Spleen (tissue), 11 donors: ENCODE results near the gene NFIX. TPM values are rescaled to one million over a fixed set of nuclear protein-coding genes. Genes with fewer than 3 reads are reported as not detected.
A peak's percentile ranks its signal among the peaks of the same experiment; 100 is the strongest.

Experiments used
- DNase-seq: peaks from one replicate; pipeline ENCODE4 v3.0.0-alpha.2; 2020
- H3K27ac ChIP-seq, 8 donors: fragments of 200-600 bp; sonication (generic) in 7 of 8; 1 replicate in 4 of 8; 2 replicates in 4 of 8; pipeline versions ENCODE4 v1.5.0 to v1.8.0; 2016 to 2021; ENCODE audit warnings: inconsistent platforms in 4 of 8, mild to moderate bottlenecking in 4 of 8, moderate library complexity in 1 of 8
- H3K27me3 ChIP-seq, 7 donors: fragments of 200-600 bp; sonication (generic) in 6 of 7; replicated peaks in 1 of 7; 1 replicate in 4 of 7; 2 replicates in 3 of 7; pipeline versions ENCODE4 v1.5.0 to v1.8.0; 2016 to 2021; ENCODE audit warnings: inconsistent platforms in 3 of 7, mild to moderate bottlenecking in 1 of 7
- H3K36me3 ChIP-seq, 6 donors: fragments of 200-600 bp; sonication (generic) in 5 of 6; 1 replicate in 4 of 6; 2 replicates in 2 of 6; pipeline versions ENCODE4 v1.5.0 to v1.8.0; 2016 to 2021; ENCODE audit warnings: inconsistent platforms in 2 of 6
- H3K4me1 ChIP-seq, 6 donors: fragments of 200-600 bp; sonication (generic) in 5 of 6; 1 replicate in 3 of 6; 2 replicates in 3 of 6; pipeline versions ENCODE4 v1.5.0 to v1.8.0; 2016 to 2021; ENCODE audit warnings: inconsistent platforms in 3 of 6
- H3K4me3 ChIP-seq, 8 donors: fragments of 200-600 bp; sonication (generic) in 7 of 8; 1 replicate in 4 of 8; 2 replicates in 4 of 8; pipeline versions ENCODE4 v1.5.0 to v1.8.0; 2016 to 2021; ENCODE audit warnings: inconsistent platforms in 4 of 8, mild to moderate bottlenecking in 4 of 8, moderate library complexity in 2 of 8
- H3K9me3 ChIP-seq, 8 donors: fragments of 200-600 bp; sonication (generic) in 7 of 8; 1 replicate in 4 of 8; 2 replicates in 4 of 8; pipeline versions ENCODE4 v1.5.0 to v1.8.0; 2016 to 2021; ENCODE audit warnings: inconsistent platforms in 4 of 8
- POLR2A ChIP-seq, 3 donors: fragments of 450-650 bp; IDR thresholded peaks; one replicate each; pipeline ENCODE4 v1.5.1; 2017; ENCODE audit warnings: antibody characterized with exemption in 3 of 3, mild to moderate bottlenecking in 1 of 3
- POLR2AphosphoS5 ChIP-seq, 3 donors: sonication (generic); formaldehyde crosslinking; IDR thresholded peaks; one replicate each; pipeline ENCODE4 v1.5.1; 2017; ENCODE audit warnings: antibody characterized with exemption in 3 of 3
- WGBS, 5 donors: extraction: QIAGEN DNeasy Blood & Tissue Kit in 3 of 5; methylation state at CpG; one replicate each; pipeline versions ENCODE4 v1.1.5 to v1.1.7; 2013 to 2018; 5-methylcytosine and 5-hydroxymethylcytosine counted together
- intact Hi-C: fragments of 100-400 bp; cut with DNase I; formaldehyde crosslinking; loops from one replicate; pipeline ENCODE4 v1.15.0; 2023; ENCODE audit warnings: low total_unique reads
- polyA plus RNA-seq, 3 donors: library from polyadenylated mRNA; stranded (reverse); fragments of 200-250 nt; gene quantifications; one replicate each; pipeline ENCODE4 v1.2.1, GENCODE V29; 2013
- total RNA-seq, 7 donors: library from RNA; depleted of rRNA in 3 of 7; stranded (reverse); fragments of >200 nt in 3 of 7; fragmentation: NEBNext Ultra II Directional in 4 of 7; extraction: Animal tissue kit (Norgen Biotek cat#: 25700) in 4 of 7; gene quantifications; one replicate each; pipeline versions ENCODE4 v1.1.0 to v1.2.1, GENCODE V29; 2016 to 2021
- TF ChIP-seq, protein P1 (sequence below), 11 experiments: fragments of 200-600 bp in 7 of 11; fragments of 450-650 bp in 4 of 11; sonication (generic) in 4 of 11; IDR thresholded peaks in 8 of 11; conservative IDR thresholded peaks in 3 of 11; 1 replicate in 7 of 11; 2 replicates in 4 of 11; pipeline versions ENCODE4 v1.4.0 to v1.8.0; 2016 to 2021; ENCODE audit warnings: antibody characterized with exemption in 11 of 11, inconsistent platforms in 4 of 11, mild to moderate bottlenecking in 1 of 11
- donor health status: healthy with polysubstance abuse.
- donor health status: DM: no; HTN: no; CAD: no; lungs with moderate emphysema.
- donor health status: DM: no; HTN: no; CAD: no.
- donor health status: Bipolar disorder and iron deficiency.
- donor health status: healthy.
- donor health status: DM: no; HTN: no; CAD: no.
- donor health status: DM: yes; HTN: yes; CAD: no.

Gene NFIX
- total and polyA plus RNA-seq, 10 donors: 1.1 to 41.4 (median 17.5) TPM

DNA sequence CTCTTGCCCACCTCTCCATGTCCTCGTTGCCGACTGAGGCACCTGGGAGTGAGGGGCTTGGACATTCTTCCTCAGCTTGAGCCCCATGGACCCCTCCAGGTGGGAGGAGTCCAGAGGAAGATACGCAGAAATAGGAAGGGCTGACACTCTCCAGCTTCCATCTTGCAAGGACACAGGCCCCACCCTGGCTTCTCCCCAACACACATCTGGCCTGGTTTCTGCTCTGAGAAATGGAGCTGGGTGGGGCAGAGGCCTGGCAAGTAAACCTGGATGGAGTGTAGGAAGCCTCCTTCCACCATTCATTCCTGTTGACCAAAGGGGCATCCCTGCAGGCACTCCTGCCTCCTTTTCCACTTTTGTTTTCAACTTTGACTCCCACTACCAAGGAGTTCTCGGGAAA, 50.5 kb downstream of the NFIX start:
- TF ChIP-seq POLR2AphosphoS5 (IDR thresholded peaks at IDR 0.05) (no peak), POLR2A (IDR thresholded peaks at IDR 0.05) (no peak)
- TF ChIP-seq, protein P1, sequence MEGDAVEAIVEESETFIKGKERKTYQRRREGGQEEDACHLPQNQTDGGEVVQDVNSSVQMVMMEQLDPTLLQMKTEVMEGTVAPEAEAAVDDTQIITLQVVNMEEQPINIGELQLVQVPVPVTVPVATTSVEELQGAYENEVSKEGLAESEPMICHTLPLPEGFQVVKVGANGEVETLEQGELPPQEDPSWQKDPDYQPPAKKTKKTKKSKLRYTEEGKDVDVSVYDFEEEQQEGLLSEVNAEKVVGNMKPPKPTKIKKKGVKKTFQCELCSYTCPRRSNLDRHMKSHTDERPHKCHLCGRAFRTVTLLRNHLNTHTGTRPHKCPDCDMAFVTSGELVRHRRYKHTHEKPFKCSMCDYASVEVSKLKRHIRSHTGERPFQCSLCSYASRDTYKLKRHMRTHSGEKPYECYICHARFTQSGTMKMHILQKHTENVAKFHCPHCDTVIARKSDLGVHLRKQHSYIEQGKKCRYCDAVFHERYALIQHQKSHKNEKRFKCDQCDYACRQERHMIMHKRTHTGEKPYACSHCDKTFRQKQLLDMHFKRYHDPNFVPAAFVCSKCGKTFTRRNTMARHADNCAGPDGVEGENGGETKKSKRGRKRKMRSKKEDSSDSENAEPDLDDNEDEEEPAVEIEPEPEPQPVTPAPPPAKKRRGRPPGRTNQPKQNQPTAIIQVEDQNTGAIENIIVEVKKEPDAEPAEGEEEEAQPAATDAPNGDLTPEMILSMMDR (IDR thresholded peaks at IDR 0.05 in 8 of 11, conservative IDR thresholded peaks at IDR 0.05 in 3 of 11): no peak
- peaks cover 0 to 7% (median 0%) of the 10 kb centered on the region in 7 donors for H3K27me3 ChIP-seq
- WGBS, 5 donors: 85 to 92% (median 87%) methylated on average over 4 of the region's 4 CpGs
- peak overlapping the region in 1 of 8 donors; percentile 24 for H3K27ac ChIP-seq
- no peak overlapping the region for H3K4me3 ChIP-seq
- DNase-seq: no peak
- H3K9me3 ChIP-seq: no peaks in the 10 kb centered on the region
- H3K36me3 ChIP-seq: no peaks in the 10 kb centered on the region
- peaks cover 8 to 35% (median 23%) of the 10 kb centered on the region in 6 donors for H3K4me1 ChIP-seq
- intact Hi-C loops: no loop called here

DNA sequence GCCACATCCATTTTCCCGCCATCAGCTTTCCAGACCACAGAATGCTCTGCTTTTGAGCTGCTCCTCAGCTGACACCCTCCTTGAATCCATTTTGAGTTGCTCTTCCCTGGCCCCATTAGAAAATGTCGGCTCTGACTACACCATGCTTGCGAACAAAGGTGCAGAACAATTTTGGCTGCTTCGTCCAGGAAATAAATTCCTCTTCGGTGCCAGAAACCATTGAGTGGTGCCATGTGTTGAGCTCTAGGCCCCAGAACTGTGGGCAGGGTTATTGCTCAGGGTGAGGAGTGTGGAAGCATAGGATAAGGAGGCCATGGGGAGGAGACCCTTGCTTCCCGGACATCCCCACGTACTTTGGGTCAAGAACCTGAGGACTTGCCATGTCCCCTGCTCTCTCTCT, 52.1 kb downstream of the NFIX start:
- H3K36me3 ChIP-seq: no peaks in the 10 kb centered on the region
- no peak overlapping the region for H3K27ac ChIP-seq
- intact Hi-C loops: no loop called here
- WGBS, 5 donors: 85 to 99% (median 94%) methylated on average over 7 of the region's 7 CpGs
- peaks cover 21 to 51% (median 38%) of the 10 kb centered on the region in 6 donors for H3K4me1 ChIP-seq
- H3K27me3 ChIP-seq: peaks cover 0 to 16% (median 0%) of the 10 kb centered on the region in 7 donors
- no peaks in the 10 kb centered on the region for H3K9me3 ChIP-seq
- DNase-seq: no peak
- no peak overlapping the region for H3K4me3 ChIP-seq
- TF ChIP-seq, protein P1 (IDR thresholded peaks at IDR 0.05 in 8 of 11, conservative IDR thresholded peaks at IDR 0.05 in 3 of 11): no peak
- TF ChIP-seq POLR2AphosphoS5 (IDR thresholded peaks at IDR 0.05) (no peak), POLR2A (IDR thresholded peaks at IDR 0.05) (no peak)

DNA sequence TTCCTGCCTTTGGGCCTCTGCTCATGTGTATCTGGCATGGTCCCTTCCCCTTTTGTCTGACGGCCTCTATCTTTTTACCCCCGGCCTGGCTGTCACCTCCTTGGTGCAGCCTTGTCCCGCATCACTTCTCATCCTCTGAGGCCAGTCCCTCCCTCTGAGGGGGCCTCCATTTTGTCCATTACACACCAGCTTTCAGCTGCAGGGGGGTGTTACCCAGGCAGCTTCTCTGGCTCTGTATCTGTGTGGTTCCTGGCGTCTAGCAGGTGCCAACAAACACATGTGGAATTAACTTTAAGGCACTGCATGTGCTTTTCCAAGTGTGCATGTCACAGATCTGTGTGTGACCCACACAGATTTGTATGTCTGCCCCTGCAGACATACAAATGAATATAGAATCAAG, 55.0 kb downstream of the NFIX start:
- H3K27me3 ChIP-seq: peaks cover 0 to 16% (median 0%) of the 10 kb centered on the region in 7 donors
- no peak overlapping the region for H3K4me3 ChIP-seq
- TF ChIP-seq, protein P1 (IDR thresholded peaks at IDR 0.05 in 8 of 11, conservative IDR thresholded peaks at IDR 0.05 in 3 of 11): no peak
- TF ChIP-seq POLR2AphosphoS5 (IDR thresholded peaks at IDR 0.05) (no peak), POLR2A (IDR thresholded peaks at IDR 0.05) (no peak)
- H3K4me1 ChIP-seq: peaks cover 22 to 55% (median 37%) of the 10 kb centered on the region in 6 donors
- H3K9me3 ChIP-seq: no peaks in the 10 kb centered on the region
- DNase-seq: no peak
- intact Hi-C loops: no loop called here
- WGBS, 5 donors: 72 to 91% (median 84%) methylated on average over 4 of the region's 4 CpGs
- no peak overlapping the region for H3K27ac ChIP-seq
- no peaks in the 10 kb centered on the region for H3K36me3 ChIP-seq

DNA sequence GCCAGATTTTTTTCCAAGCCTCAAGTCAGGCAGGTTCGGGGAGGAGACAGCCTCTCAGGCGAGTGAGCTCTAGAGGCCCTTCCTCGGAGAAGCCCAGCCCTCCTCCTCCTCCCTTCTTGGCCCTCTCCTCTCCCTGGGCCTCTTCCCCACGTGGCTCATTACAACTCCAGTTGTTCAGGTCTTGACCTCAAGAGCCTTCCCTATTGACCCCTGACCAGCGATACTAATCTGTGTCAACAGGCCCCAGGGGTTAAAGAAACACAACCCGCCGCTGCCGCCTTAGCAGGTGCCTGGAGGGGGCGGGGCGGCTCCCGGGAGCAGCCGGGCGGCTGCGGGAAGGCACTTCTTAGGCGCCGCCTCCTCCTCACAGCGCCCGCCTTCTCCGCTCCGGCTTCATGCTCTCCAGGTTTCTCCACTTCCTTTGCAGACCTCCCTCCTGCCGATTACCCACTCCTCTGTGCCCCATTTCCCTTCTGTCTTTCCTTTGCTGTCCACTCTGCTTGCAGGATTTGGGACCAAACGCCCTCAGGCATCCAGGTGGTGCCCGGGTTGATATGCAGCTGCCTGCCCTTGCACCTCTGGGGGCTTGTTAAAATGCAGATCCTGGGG, 56.4 kb downstream of the NFIX start:
- intact Hi-C loops: no loop called here
- H3K27me3 ChIP-seq: peaks cover 0 to 16% (median 0%) of the 10 kb centered on the region in 7 donors
- no peak for DNase-seq
- TF ChIP-seq POLR2AphosphoS5 (IDR thresholded peaks at IDR 0.05) (peak in 2 of 3 donors; percentile 11), POLR2A (IDR thresholded peaks at IDR 0.05) (no peak)
- TF ChIP-seq, protein P1 (IDR thresholded peaks at IDR 0.05 in 8 of 11, conservative IDR thresholded peaks at IDR 0.05 in 3 of 11): no peak
- 3 to 6% (median 4%) methylated on average over 22 to 23 of the region's 23 CpGs for WGBS, 5 donors
- H3K4me1 ChIP-seq: peaks cover 19 to 61% (median 43%) of the 10 kb centered on the region in 6 donors
- H3K9me3 ChIP-seq: no peaks in the 10 kb centered on the region
- H3K27ac ChIP-seq: peak overlapping the region in 1 of 8 donors; percentile 74
- peak overlapping the region in 1 of 8 donors; percentile 13 for H3K4me3 ChIP-seq
- no peaks in the 10 kb centered on the region for H3K36me3 ChIP-seq
